ENCODE measurements around the gene RERG. TPM values are rescaled to one million over a fixed set of nuclear protein-coding genes. Genes with fewer than 3 reads are reported as not detected.

RERG gene
- total RNA-seq, 2 donors from 2014 or later: 9.9 to 12.4 TPM

DNA sequence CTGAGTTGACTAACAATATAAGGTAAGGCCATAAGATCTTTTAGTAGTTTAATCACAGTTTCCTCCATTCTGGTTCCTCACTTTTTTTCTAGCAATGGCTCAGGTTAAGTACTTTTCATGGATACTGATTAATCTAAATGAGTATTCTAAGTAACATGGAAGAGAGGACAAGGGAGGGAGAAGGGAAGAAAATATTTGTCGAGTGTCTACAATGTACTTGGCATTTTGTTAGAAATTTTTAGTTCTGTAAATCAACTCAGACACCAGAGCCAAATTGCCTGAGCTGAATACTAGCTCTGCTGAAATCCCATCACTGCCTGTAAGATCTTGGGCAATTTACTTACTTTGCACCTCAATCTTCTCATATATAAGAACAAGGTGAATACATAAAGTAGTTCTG lies 20.2 kb downstream of the RERG start:
- Histone ChIP-seq H3K27me3 (no peaks in the 10 kb centered on the region), H3K9me3 (no peaks in the 10 kb centered on the region), H3K36me3 (no peaks in the 10 kb centered on the region), H3K4me1 (no peaks in the 10 kb centered on the region), H3K4me3 (no peak overlapping the region), H3K27ac (peak overlapping the region in 1 of 2 donors; percentile 15)
- no peak for DNase-seq (ENCODE audit: low spot score)
- TF ChIP-seq, protein P1, sequence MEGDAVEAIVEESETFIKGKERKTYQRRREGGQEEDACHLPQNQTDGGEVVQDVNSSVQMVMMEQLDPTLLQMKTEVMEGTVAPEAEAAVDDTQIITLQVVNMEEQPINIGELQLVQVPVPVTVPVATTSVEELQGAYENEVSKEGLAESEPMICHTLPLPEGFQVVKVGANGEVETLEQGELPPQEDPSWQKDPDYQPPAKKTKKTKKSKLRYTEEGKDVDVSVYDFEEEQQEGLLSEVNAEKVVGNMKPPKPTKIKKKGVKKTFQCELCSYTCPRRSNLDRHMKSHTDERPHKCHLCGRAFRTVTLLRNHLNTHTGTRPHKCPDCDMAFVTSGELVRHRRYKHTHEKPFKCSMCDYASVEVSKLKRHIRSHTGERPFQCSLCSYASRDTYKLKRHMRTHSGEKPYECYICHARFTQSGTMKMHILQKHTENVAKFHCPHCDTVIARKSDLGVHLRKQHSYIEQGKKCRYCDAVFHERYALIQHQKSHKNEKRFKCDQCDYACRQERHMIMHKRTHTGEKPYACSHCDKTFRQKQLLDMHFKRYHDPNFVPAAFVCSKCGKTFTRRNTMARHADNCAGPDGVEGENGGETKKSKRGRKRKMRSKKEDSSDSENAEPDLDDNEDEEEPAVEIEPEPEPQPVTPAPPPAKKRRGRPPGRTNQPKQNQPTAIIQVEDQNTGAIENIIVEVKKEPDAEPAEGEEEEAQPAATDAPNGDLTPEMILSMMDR (IDR thresholded peaks at IDR 0.05): no peak

DNA sequence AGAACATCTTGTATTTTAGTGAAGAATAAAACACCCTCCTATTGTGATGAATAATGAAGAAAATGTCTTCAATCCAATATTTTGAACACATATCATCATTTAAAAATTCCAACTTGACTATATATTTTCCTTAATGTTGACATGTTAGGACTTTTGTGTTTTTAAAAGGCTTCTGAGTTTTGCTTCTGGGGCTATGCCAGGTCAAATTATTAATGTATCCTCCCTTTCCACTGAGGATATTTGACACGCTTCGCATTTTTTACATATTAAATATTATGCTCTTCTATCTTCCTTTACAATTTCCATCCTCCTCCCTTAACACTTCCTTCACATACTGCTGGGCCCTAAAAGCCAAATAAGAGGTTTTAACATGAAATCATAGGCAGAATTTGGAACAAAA lies 20.6 kb downstream of the RERG start:
- Histone ChIP-seq H3K27ac (peak overlapping the region in 1 of 2 donors; percentile 15), H3K4me1 (no peaks in the 10 kb centered on the region), H3K4me3 (no peak overlapping the region), H3K27me3 (no peaks in the 10 kb centered on the region), H3K9me3 (no peaks in the 10 kb centered on the region), H3K36me3 (no peaks in the 10 kb centered on the region)
- TF ChIP-seq, protein P1 (IDR thresholded peaks at IDR 0.05): no peak
- no peak for DNase-seq (ENCODE audit: low spot score)

DNA sequence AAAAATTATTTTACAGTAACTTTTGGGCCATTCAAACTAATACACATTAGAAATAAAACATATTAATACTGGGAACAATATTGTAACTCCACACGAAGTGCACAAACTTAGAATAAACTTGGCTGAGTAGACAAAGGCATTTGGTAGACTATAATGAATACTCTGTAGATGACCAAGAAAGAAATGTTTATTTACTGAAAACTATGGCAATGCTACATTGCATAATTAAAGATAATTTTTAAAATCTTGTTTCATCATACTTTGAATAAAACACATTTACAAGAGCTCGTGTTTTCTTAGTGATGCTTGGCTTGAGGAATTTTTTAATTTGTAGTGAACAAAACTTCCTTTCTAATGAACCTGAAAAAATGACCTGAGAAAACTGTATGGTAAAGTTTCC lies 21.3 kb downstream of the RERG start:
- DNase-seq (ENCODE audit: low spot score): no peak
- TF ChIP-seq, protein P1 (IDR thresholded peaks at IDR 0.05): no peak

DNA sequence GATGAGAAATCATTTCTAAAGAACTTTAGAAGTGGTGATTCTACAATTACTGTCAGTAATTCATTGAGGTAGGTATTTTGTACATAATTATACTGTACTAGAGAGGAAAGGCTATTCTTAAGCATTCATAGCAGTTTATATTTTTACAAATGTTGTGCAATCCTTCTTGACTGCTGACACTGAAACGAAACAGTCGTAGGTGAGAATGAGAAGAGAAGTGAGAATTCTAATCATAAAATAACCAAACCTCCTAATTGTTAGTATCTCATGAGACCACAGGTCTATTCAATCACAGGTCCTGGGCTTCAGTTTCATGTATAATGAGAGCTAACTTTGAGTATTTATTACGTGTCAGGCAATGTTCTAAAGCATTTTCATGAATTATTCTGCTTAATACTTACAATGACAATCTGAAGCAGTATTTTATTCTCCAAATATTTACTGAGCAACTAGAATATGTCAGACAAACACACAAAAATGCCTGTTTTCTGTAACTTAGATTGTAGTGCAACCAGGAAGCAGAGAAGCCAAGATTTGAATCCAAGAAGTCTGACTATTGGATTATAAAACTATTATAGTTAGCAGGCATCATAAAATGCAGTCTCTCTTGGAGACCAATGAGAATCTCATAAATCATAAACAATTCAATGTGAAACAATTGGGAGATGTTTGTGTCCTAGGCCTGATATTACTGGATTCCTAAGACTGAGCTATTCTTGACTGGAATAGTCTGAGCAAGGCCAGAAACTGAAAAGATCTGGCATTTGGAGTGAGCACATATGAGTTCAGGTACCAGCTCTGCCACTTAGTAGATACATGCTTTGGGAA lies 24.3 kb downstream of the RERG start:
- peak overlapping the region in 1 of 2 donors; percentile 42 for H3K27ac ChIP-seq
- TF ChIP-seq, protein P1 (IDR thresholded peaks at IDR 0.05): no peak
- no peaks in the 10 kb centered on the region for H3K27me3 ChIP-seq
- peaks cover 0 to 4% of the 10 kb centered on the region in 2 donors for H3K4me1 ChIP-seq
- H3K36me3 ChIP-seq: no peaks in the 10 kb centered on the region
- H3K9me3 ChIP-seq: no peaks in the 10 kb centered on the region
- DNase-seq (ENCODE audit: low spot score): no peak
- no peak overlapping the region for H3K4me3 ChIP-seq

More for the DNA sequence above, 21.3 kb downstream of the RERG start:
- Histone ChIP-seq H3K36me3 (no peaks in the 10 kb centered on the region), H3K9me3 (no peaks in the 10 kb centered on the region), H3K4me1 (no peaks in the 10 kb centered on the region), H3K27me3 (no peaks in the 10 kb centered on the region), H3K4me3 (no peak overlapping the region), H3K27ac (no peak overlapping the region)

DNA sequence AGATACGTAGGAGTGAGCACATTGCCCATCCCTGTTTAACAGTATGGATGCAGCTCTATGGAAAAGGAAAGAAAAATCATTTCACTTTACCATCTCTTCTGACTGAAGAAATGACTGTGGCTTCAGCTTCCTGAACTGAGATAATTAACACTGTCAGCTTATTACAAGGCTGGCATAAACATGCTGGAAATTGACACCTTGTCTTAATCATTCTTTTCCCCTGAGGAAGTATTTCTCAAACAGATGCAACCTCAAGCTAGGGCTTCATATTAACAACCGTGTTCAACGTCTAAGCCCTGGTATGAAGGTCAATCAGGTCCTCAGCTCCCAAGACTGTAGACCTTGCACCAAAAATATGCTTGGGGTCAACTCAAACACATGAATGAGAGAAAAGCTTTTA lies 25.0 kb downstream of the RERG start:
- Histone ChIP-seq H3K36me3 (no peaks in the 10 kb centered on the region), H3K9me3 (no peaks in the 10 kb centered on the region), H3K4me3 (no peak overlapping the region), H3K4me1 (peaks cover 0 to 4% of the 10 kb centered on the region in 2 donors), H3K27me3 (no peaks in the 10 kb centered on the region), H3K27ac (peak overlapping the region in 1 of 2 donors; percentile 42)
- no peak for DNase-seq (ENCODE audit: low spot score)
- TF ChIP-seq, protein P1 (IDR thresholded peaks at IDR 0.05): no peak

All from right atrium auricular region (tissue), 2 donors.